GM21367 (cell line): Measurements from ENCODE around the gene KMT2B.

Experiments
- ATAC-seq: cut with Tn5 transposase; IDR thresholded peaks from one replicate; pipeline ENCODE4 v1.9.1; 2021; ENCODE audit not compliant: unreplicated experiment

The KMT2B gene

GRCh38 chr19:35741203-35741515, 23.4 kb downstream of the KMT2B start:
- ATAC-seq = no peak

- no peak for ATAC-seq
Measured at GRCh38 chr19:35742121-35742724, 24.4 kb downstream of the KMT2B start, which contains the start of gene IGFLR1. IGFLR1 (minus strand) TSS chr19:35742452; CDS start chr19:35741180, 1,272 bp downstream.

- ATAC-seq = no peak
Measured at GRCh38 chr19:35743640-35744429, 26.0 kb downstream of the KMT2B start.

GRCh38 chr19:35744430-35745327, 26.9 kb downstream of the KMT2B start:
- ATAC-seq = peak; percentile 29

GRCh38 chr19:35745328-35746086, 27.7 kb downstream of the KMT2B start, which contains the start of the genes PSENEN and U2AF1L4:
PSENEN (plus strand) TSS chr19:35745651; CDS start chr19:35745931, 280 bp downstream.
U2AF1L4 (minus strand) TSS chr19:35745418; CDS start chr19:35745391, 27 bp downstream.
- peak; percentile 33 for ATAC-seq

GRCh38 chr19:35746087-35746462, 28.3 kb downstream of the KMT2B start:
- no peak for ATAC-seq

- ATAC-seq = no peak
Measured at GRCh38 chr19:35746531-35746930, 28.7 kb downstream of the KMT2B start.

GRCh38 chr19:35748106-35749020, 30.6 kb downstream of the KMT2B start, which contains the start of gene LIN37:
LIN37 (plus strand) TSS chr19:35748576; CDS start chr19:35748725, 149 bp downstream.
- ATAC-seq = peak; percentile 47

- no peak for ATAC-seq
Measured at GRCh38 chr19:35750167-35750566, 32.4 kb downstream of the KMT2B start.

GRCh38 chr19:35751839-35752745, 34.3 kb downstream of the KMT2B start:
- ATAC-seq = no peak

GRCh38 chr19:35752746-35753350, 35.0 kb downstream of the KMT2B start:
- no peak for ATAC-seq

- no peak for ATAC-seq
Measured at GRCh38 chr19:35753634-35754369, 36.0 kb downstream of the KMT2B start.

GRCh38 chr19:35754370-35755130, 36.7 kb downstream of the KMT2B start:
- no peak for ATAC-seq

- no peak for ATAC-seq
Measured at GRCh38 chr19:35755131-35755549, 37.3 kb downstream of the KMT2B start.

GRCh38 chr19:35755550-35756376, 38.0 kb downstream of the KMT2B start:
- no peak for ATAC-seq
